ENCODE measurements around the gene ALG10B. TPM values are rescaled to one million over a fixed set of nuclear protein-coding genes. Genes with fewer than 3 reads are reported as not detected.

ALG10B gene
- total RNA-seq, 1 experiment from 2014 or later, result 3.3 TPM

- TF ChIP-seq SP1 (CRISPR knock-in tag; conservative IDR thresholded peaks at IDR 0.05), result no peak
- no peak for TF ChIP-seq ZNF532 (CRISPR knock-in tag; IDR thresholded peaks at IDR 0.05; ENCODE audit: borderline replicate concordance)
- no peak for TF ChIP-seq CREB1 (CRISPR knock-in tag; IDR thresholded peaks at IDR 0.05)
- TF ChIP-seq JAZF1 (CRISPR knock-in tag; IDR thresholded peaks at IDR 0.05), result no peak
- no peak for TF ChIP-seq ZNF121 (CRISPR knock-in tag; IDR thresholded peaks at IDR 0.05)
- TF ChIP-seq TEAD4 (CRISPR knock-in tag; IDR thresholded peaks at IDR 0.05), result no peak
- no peak for TF ChIP-seq MLX (CRISPR knock-in tag; IDR thresholded peaks at IDR 0.05)
- no peak for TF ChIP-seq GTF2I (CRISPR knock-in tag; conservative IDR thresholded peaks at IDR 0.05)
- ChIA-PET POLR2A (no interaction called here), CTCF (no interaction called here)
- ATAC-seq (no peak), DNase-seq (ENCODE audit: low spot score) (no peak)
- Mint-ChIP-seq H3K27ac (no peak overlapping the region), H3K4me3 (no peak overlapping the region), H3K36me3 (peaks cover 64% of the 10 kb centered on the region), H3K9me3 (peaks cover 83% of the 10 kb centered on the region), H3K4me1 (no peaks in the 10 kb centered on the region), H3K27me3 (ENCODE audit: low read depth) (peaks cover 12% of the 10 kb centered on the region; the same call in 1 of the 2 replicates)
These were observed 33.7 kb upstream of the ALG10B start for GRCh38 chr12:38282886-38283285.

DNA sequence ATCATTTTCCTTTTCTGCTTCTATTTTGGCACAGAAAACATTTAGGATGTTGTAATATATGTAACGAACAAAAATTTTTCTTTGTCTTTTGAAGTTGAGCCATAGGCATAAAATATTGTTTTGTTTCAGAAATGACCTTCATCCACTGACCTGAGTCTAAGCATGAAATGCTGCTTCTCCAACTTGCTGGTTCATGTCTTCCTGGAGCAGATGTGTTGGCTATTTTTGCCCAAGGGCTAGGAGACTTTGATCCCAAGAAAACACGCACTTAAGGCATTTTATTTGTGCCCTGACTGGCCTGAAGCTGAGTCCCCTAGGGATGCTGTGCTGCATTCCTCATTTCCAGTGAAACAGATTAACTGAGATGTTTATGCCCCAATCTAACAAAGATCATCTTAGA lies 27.2 kb upstream of the ALG10B start:
- DNase-seq (ENCODE audit: low spot score), result no peak
- no peak overlapping the region for H3K4me3 Mint-ChIP-seq
- TF ChIP-seq NR3C1 (CRISPR knock-in tag; conservative IDR thresholded peaks at IDR 0.05; ENCODE audit: low read depth) (no peak), IRF2 (CRISPR knock-in tag; IDR thresholded peaks at IDR 0.05; ENCODE audit: borderline replicate concordance, low read depth) (no peak), AR (CRISPR knock-in tag; IDR thresholded peaks at IDR 0.05) (no peak), E2F5 (CRISPR knock-in tag; IDR thresholded peaks at IDR 0.05) (no peak)
- TF ChIP-seq, protein P1, sequence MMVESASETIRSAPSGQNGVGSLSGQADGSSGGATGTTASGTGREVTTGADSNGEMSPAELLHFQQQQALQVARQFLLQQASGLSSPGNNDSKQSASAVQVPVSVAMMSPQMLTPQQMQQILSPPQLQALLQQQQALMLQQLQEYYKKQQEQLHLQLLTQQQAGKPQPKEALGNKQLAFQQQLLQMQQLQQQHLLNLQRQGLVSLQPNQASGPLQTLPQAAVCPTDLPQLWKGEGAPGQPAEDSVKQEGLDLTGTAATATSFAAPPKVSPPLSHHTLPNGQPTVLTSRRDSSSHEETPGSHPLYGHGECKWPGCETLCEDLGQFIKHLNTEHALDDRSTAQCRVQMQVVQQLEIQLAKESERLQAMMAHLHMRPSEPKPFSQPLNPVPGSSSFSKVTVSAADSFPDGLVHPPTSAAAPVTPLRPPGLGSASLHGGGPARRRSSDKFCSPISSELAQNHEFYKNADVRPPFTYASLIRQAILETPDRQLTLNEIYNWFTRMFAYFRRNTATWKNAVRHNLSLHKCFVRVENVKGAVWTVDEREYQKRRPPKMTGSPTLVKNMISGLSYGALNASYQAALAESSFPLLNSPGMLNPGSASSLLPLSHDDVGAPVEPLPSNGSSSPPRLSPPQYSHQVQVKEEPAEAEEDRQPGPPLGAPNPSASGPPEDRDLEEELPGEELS (CRISPR knock-in tag; IDR thresholded peaks at IDR 0.05), result no peak
- ChIA-PET POLR2A (no interaction called here), CTCF (no interaction called here)
- H3K27ac Mint-ChIP-seq, result no peak overlapping the region
- H3K4me1 Mint-ChIP-seq, result no peaks in the 10 kb centered on the region
- ATAC-seq, result no peak
- peaks cover 7% of the 10 kb centered on the region; the same call in 1 of the 2 replicates for H3K27me3 Mint-ChIP-seq (ENCODE audit: low read depth)
- peaks cover 64% of the 10 kb centered on the region for H3K36me3 Mint-ChIP-seq
- peaks cover 83% of the 10 kb centered on the region for H3K9me3 Mint-ChIP-seq
